Mesothelial cell of epicardium (in vitro differentiated cells): ENCODE results near the gene LRWD1. TPM values are rescaled to one million over a fixed set of nuclear protein-coding genes. Genes with fewer than 3 reads are reported as not detected.
"Not testable (repeated sequence)": the region's sequence is repeated elsewhere in the genome, so short reads cannot be mapped to it uniquely, and the experiment has no call there.

ENCODE experiments used
- DNase-seq, 2 experiments: peaks; one replicate each; pipeline ENCODE4 v3.0.0; 2021; ENCODE audit warnings: low spot score in 2 of 2; ENCODE audit not compliant: unreplicated experiment in 2 of 2
- H3K27ac Mint-ChIP-seq: 2 replicates; pipeline ENCODE4 v1.8.0; 2021; ENCODE audit warnings: mixed read lengths
- H3K27me3 Mint-ChIP-seq: 2 replicates; pipeline ENCODE4 v1.8.0; 2021; ENCODE audit warnings: low read depth, mixed read lengths
- H3K36me3 Mint-ChIP-seq: 2 replicates; pipeline ENCODE4 v1.8.0; 2021; ENCODE audit warnings: mixed read lengths
- H3K4me1 Mint-ChIP-seq: 2 replicates; pipeline ENCODE4 v1.8.0; 2021; ENCODE audit warnings: mixed read lengths
- H3K4me3 Mint-ChIP-seq: 2 replicates; pipeline ENCODE4 v1.8.0; 2021; ENCODE audit warnings: mild to moderate bottlenecking, moderate library complexity, mixed read lengths
- H3K9me3 Mint-ChIP-seq: 2 replicates; pipeline ENCODE4 v1.8.0; 2021; ENCODE audit warnings: mixed read lengths
- CTCF ChIP-seq: fragments of 200-600 bp; sonication (generic); IDR thresholded peaks from one replicate; pipeline ENCODE4 v1.5.0; 2021; ENCODE audit warnings: antibody characterized with exemption; ENCODE audit not compliant: unreplicated experiment
- total RNA-seq: library from RNA; stranded (reverse); gene quantifications from 3 replicates; pipeline ENCODE4 v1.2.1, GENCODE V29; 2021

Gene LRWD1
- total RNA-seq, 1 donor from 2014 or later: 19.2 TPM

DNA sequence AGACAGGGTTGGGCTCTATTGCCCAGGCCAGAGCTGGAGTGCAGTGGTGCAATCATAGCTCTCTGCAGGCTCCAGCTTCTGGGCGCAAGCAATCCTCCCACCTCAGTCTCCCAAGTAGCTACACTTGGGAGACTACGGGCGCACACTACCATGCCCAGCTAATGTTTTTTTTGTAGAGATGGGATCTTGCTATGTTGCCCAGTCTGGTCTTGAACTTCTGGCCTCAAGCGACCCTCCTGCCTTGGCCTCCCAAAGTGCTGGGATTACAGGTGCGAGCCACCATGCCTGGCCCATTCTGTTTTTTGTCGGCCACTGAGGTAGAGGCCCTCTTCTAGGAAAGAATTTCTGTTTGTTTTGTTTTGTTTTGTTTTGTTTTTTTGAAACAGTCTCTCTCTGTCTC, 12.3 kb upstream of the LRWD1 start:
- no peak overlapping the region for H3K4me3 Mint-ChIP-seq
- no peaks in the 10 kb centered on the region for H3K27me3 Mint-ChIP-seq
- peaks cover 8% of the 10 kb centered on the region for H3K36me3 Mint-ChIP-seq
- H3K27ac Mint-ChIP-seq: no peak overlapping the region
- H3K4me1 Mint-ChIP-seq: no peaks in the 10 kb centered on the region
- TF ChIP-seq CTCF: no peak
- no peak for DNase-seq
- H3K9me3 Mint-ChIP-seq: no peaks in the 10 kb centered on the region

DNA sequence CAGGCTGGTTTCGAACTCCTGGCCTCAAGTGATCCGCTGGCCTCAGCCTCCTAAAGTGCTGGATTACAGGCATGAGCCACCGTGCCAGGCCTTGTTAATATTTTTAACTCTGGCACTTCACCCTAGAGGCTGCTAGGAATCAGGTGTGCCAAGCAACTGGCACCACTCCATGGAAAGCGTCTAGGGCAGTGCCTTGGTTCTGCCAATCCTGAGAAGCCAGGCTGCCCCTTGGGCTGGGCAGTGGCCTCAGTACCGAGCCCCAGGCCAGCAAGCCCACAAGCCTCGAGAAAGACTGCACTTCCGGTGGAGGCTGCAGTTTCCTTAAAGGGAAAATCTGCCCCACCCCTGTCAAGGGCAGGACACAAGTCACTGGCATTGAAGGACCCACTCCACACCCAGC, 11.5 kb upstream of the LRWD1 start:
- Mint-ChIP-seq H3K4me1 (no peaks in the 10 kb centered on the region), H3K27ac (no peak overlapping the region), H3K4me3 (no peak overlapping the region)

DNA sequence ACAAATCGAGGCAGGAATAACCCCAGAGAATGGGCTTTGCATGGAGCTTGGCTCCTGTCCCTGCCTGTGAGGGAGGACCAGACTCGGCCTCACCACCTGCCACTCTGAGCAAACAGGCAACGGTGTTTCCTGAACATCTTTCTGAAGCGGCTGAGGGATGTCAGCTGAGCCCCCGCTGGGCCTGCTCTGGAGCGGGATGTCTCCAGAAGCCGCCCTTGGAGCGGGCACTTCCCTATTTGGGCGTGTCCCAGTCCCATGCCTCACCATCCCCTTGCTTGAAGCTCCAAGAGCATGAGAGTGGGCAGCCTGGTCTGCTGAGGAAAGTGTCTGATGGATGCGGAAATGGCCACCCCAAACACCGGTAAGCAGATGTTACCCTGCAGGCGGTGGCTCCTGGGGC, 10.3 kb upstream of the LRWD1 start:
- no peak for TF ChIP-seq CTCF
- H3K9me3 Mint-ChIP-seq: no peaks in the 10 kb centered on the region
- no peaks in the 10 kb centered on the region for H3K4me1 Mint-ChIP-seq
- no peak for DNase-seq
- H3K27ac Mint-ChIP-seq: no peak overlapping the region
- H3K4me3 Mint-ChIP-seq: no peak overlapping the region
- H3K27me3 Mint-ChIP-seq: no peaks in the 10 kb centered on the region
- peaks cover 5% of the 10 kb centered on the region for H3K36me3 Mint-ChIP-seq

More for the DNA sequence above, 11.5 kb upstream of the LRWD1 start:
- no peaks in the 10 kb centered on the region for H3K27me3 Mint-ChIP-seq
- no peak for DNase-seq
- H3K36me3 Mint-ChIP-seq: peaks cover 8% of the 10 kb centered on the region
- no peaks in the 10 kb centered on the region for H3K9me3 Mint-ChIP-seq
- no peak for TF ChIP-seq CTCF

- not testable (repeated sequence) for H3K4me3 Mint-ChIP-seq, H3K36me3 Mint-ChIP-seq, H3K27me3 Mint-ChIP-seq, DNase-seq, H3K9me3 Mint-ChIP-seq, H3K27ac Mint-ChIP-seq, H3K4me1 Mint-ChIP-seq
These were observed 9.9 kb upstream of the LRWD1 start for GRCh38 chr7:102454932-102455331.

DNA sequence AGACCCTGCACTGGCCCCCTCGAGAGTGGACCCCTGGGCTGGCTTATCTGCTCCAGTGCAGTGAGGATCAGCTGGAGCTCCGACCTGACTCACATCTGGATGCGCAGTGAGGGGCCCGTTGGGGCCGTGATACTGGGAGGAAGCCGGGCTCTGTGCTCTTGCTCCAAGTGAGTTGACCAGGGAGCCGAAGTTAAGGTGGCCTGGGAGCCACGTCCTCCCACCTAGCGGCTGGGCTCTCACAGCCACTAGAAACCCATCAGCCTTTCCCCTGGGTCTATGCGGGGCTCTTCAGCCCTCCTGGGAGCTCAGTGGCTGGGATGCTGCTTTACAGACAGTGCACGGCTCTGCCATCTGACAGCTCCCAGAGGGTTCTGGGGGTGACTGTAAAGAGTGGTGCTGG, 9.2 kb upstream of the LRWD1 start:
- no peak for DNase-seq
- Mint-ChIP-seq H3K27me3 (no peaks in the 10 kb centered on the region), H3K4me1 (no peaks in the 10 kb centered on the region), H3K9me3 (no peaks in the 10 kb centered on the region), H3K27ac (no peak overlapping the region), H3K36me3 (peaks cover 6% of the 10 kb centered on the region), H3K4me3 (no peak overlapping the region)
- TF ChIP-seq CTCF: no peak

GRCh38 chr7:102456327-102456726, 8.5 kb upstream of the LRWD1 start:
- no peak for DNase-seq
- peaks cover 6% of the 10 kb centered on the region for H3K36me3 Mint-ChIP-seq
- no peak overlapping the region for H3K27ac Mint-ChIP-seq
- no peaks in the 10 kb centered on the region for H3K27me3 Mint-ChIP-seq
- no peaks in the 10 kb centered on the region for H3K4me1 Mint-ChIP-seq
- no peak overlapping the region for H3K4me3 Mint-ChIP-seq
- TF ChIP-seq CTCF: no peak
- H3K9me3 Mint-ChIP-seq: no peaks in the 10 kb centered on the region
